ENCODE measurements around the gene DIP2C. TPM values are rescaled to one million over a fixed set of nuclear protein-coding genes. Genes with fewer than 3 reads are reported as not detected.
A peak's percentile ranks its signal among the peaks of the same experiment; 100 is the strongest.

The DIP2C gene
- total RNA-seq, 1 donor from 2014 or later, result 10.1 TPM

DNA sequence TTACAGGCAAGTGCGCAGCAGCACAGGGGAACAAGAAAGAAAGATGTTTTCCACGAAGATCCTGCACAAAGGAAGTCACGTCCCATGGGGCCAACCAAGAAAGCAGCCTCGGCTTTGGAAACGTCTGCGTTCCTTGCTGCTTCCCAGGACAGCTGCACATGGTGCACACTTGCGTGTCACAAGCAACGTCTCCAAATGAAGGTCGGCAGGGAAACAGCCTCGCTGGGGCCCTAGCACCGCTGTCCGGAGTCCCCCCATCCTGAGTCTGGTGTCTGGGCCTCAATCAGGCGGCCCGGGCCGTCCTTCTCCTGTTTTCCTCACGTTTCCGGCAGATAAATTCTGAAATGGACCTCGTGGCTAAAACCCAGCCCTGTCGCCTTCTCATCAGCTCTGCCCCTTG lies 206.2 kb downstream of the DIP2C start:
- peaks cover 24% of the 10 kb centered on the region for H3K4me1 ChIP-seq
- no peaks in the 10 kb centered on the region for H3K9me3 ChIP-seq (ENCODE audit: low read depth)
- TF ChIP-seq, protein P1, sequence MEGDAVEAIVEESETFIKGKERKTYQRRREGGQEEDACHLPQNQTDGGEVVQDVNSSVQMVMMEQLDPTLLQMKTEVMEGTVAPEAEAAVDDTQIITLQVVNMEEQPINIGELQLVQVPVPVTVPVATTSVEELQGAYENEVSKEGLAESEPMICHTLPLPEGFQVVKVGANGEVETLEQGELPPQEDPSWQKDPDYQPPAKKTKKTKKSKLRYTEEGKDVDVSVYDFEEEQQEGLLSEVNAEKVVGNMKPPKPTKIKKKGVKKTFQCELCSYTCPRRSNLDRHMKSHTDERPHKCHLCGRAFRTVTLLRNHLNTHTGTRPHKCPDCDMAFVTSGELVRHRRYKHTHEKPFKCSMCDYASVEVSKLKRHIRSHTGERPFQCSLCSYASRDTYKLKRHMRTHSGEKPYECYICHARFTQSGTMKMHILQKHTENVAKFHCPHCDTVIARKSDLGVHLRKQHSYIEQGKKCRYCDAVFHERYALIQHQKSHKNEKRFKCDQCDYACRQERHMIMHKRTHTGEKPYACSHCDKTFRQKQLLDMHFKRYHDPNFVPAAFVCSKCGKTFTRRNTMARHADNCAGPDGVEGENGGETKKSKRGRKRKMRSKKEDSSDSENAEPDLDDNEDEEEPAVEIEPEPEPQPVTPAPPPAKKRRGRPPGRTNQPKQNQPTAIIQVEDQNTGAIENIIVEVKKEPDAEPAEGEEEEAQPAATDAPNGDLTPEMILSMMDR (IDR thresholded peaks at IDR 0.05), result no peak
- TF ChIP-seq EZH2phosphoT487 (IDR thresholded peaks at IDR 0.05), result no peak
- no peak for TF ChIP-seq EZH2 (IDR thresholded peaks at IDR 0.05)
- no peak overlapping the region for H3K4me3 ChIP-seq
- peaks cover 12% of the 10 kb centered on the region for H3K27me3 Mint-ChIP-seq (ENCODE audit: insufficient read depth, low read depth)
- H3K4me1 Mint-ChIP-seq, result peaks cover 51% of the 10 kb centered on the region
- H3K36me3 ChIP-seq, result no peaks in the 10 kb centered on the region
- peaks cover 5% of the 10 kb centered on the region for H3K9me3 Mint-ChIP-seq
- no peak overlapping the region for H3K9ac ChIP-seq
- peaks cover 3% of the 10 kb centered on the region for H3F3A ChIP-seq (ENCODE audit: low read depth)
- H3K79me2 ChIP-seq (ENCODE audit: low read depth), result peaks cover 3% of the 10 kb centered on the region
- H3K27me3 ChIP-seq, result no peaks in the 10 kb centered on the region
- peaks cover 36% of the 10 kb centered on the region for H4K20me1 ChIP-seq (ENCODE audit: low read depth)
- no peak overlapping the region for H3K27ac Mint-ChIP-seq
- no peak overlapping the region for H3K27ac ChIP-seq
- no peak for DNase-seq (ENCODE audit: low spot score)
- no peak overlapping the region for H2AFZ ChIP-seq (replicated peaks)
- no peak overlapping the region for H3K4me2 ChIP-seq
- peaks cover 23% of the 10 kb centered on the region for H3K36me3 Mint-ChIP-seq
- no peak overlapping the region for H3K4me3 Mint-ChIP-seq

DNA sequence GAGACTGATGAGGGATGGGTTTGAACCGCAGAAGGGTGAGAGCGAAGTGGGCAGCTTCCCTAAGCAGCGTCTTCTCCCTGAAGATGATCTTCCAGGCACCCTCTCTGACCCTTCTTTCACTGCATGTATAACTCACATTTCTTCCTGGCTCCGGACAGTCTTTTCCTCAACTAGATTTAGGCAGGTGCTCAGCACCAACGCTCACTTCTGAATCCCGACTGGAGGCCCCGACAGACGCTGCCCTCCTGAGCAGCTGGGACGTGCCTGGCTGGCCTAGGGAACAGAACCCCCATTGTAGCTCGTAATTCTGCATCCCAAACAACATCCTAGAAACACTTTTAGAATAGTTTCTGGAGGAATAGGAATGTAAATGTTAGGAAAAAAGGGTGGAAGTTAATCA lies 206.6 kb downstream of the DIP2C start:
- H3K36me3 ChIP-seq, result no peaks in the 10 kb centered on the region
- Mint-ChIP-seq H3K27me3 (ENCODE audit: insufficient read depth, low read depth) (peaks cover 11% of the 10 kb centered on the region), H3K4me3 (peak overlapping the region; percentile 42), H3K36me3 (peaks cover 23% of the 10 kb centered on the region), H3K4me1 (peaks cover 51% of the 10 kb centered on the region), H3K9me3 (peaks cover 5% of the 10 kb centered on the region), H3K27ac (no peak overlapping the region)
- H3K79me2 ChIP-seq (ENCODE audit: low read depth), result peaks cover 2% of the 10 kb centered on the region
- H3K9ac ChIP-seq, result no peak overlapping the region
- H3K27ac ChIP-seq, result no peak overlapping the region
- peaks cover 33% of the 10 kb centered on the region for H4K20me1 ChIP-seq (ENCODE audit: low read depth)
- no peak overlapping the region for H3K4me3 ChIP-seq
- peaks cover 3% of the 10 kb centered on the region for H3F3A ChIP-seq (ENCODE audit: low read depth)
- no peaks in the 10 kb centered on the region for H3K9me3 ChIP-seq (ENCODE audit: low read depth)
- no peak for TF ChIP-seq EZH2 (IDR thresholded peaks at IDR 0.05)
- TF ChIP-seq, protein P1 (IDR thresholded peaks at IDR 0.05), result no peak
- TF ChIP-seq EZH2phosphoT487 (IDR thresholded peaks at IDR 0.05), result no peak
- no peak overlapping the region for H2AFZ ChIP-seq (replicated peaks)
- no peaks in the 10 kb centered on the region for H3K27me3 ChIP-seq
- H3K4me2 ChIP-seq, result no peak overlapping the region
- peaks cover 24% of the 10 kb centered on the region for H3K4me1 ChIP-seq
- DNase-seq (ENCODE audit: low spot score), result no peak

- no peak for DNase-seq (ENCODE audit: low spot score)
- H3K9me3 ChIP-seq (ENCODE audit: low read depth), result no peaks in the 10 kb centered on the region
- peaks cover 8% of the 10 kb centered on the region for H3K27me3 Mint-ChIP-seq (ENCODE audit: insufficient read depth, low read depth)
- TF ChIP-seq, protein P1 (IDR thresholded peaks at IDR 0.05), result no peak
- TF ChIP-seq EZH2 (IDR thresholded peaks at IDR 0.05) (no peak), EZH2phosphoT487 (IDR thresholded peaks at IDR 0.05) (no peak)
- peaks cover 32% of the 10 kb centered on the region for H4K20me1 ChIP-seq (ENCODE audit: low read depth)
- H3K9me3 Mint-ChIP-seq, result peaks cover 8% of the 10 kb centered on the region
- H3K27ac Mint-ChIP-seq, result peak overlapping the region; percentile 29
- H3K4me1 ChIP-seq, result peaks cover 24% of the 10 kb centered on the region
- peaks cover 3% of the 10 kb centered on the region for H3F3A ChIP-seq (ENCODE audit: low read depth)
- H3K4me3 ChIP-seq, result no peak overlapping the region
- H3K4me2 ChIP-seq, result no peak overlapping the region
- H3K9ac ChIP-seq, result no peak overlapping the region
- no peaks in the 10 kb centered on the region for H3K27me3 ChIP-seq
- no peak overlapping the region for H3K27ac ChIP-seq
- no peaks in the 10 kb centered on the region for H3K36me3 ChIP-seq
- peaks cover 48% of the 10 kb centered on the region for H3K4me1 Mint-ChIP-seq
- no peaks in the 10 kb centered on the region for H3K79me2 ChIP-seq (ENCODE audit: low read depth)
- H2AFZ ChIP-seq (replicated peaks), result no peak overlapping the region
- peaks cover 23% of the 10 kb centered on the region for H3K36me3 Mint-ChIP-seq
- no peak overlapping the region for H3K4me3 Mint-ChIP-seq
These were observed 207.4 kb downstream of the DIP2C start for GRCh38 chr10:482051-482501.

All from neural progenitor cell (in vitro differentiated cells).